Upper lobe of left lung (tissue), 6 donors: ENCODE measurements around the gene HOMEZ. TPM values are rescaled to one million over a fixed set of nuclear protein-coding genes. Genes with fewer than 3 reads are reported as not detected.

Experiments used
- ATAC-seq, 2 donors: fragments of 200-7000 bp; cut with Tn5 transposase; one replicate each; pipeline ENCODE4 v1.9.1; 2022; ENCODE audit warnings: mild to moderate bottlenecking in 2 of 2, moderate library complexity in 2 of 2; ENCODE audit not compliant: low FRiP score in 2 of 2
- DNase-seq, 2 donors: peaks; one replicate each; pipeline ENCODE4 v3.0.0-alpha.2; 2019 to 2020
- H3K27ac ChIP-seq, 4 donors: fragments of 200-600 bp; sonication (generic); one replicate each; pipeline ENCODE4 v1.5.1; 2016 to 2019
- H3K27me3 ChIP-seq, 4 donors: fragments of 200-600 bp; sonication (generic); one replicate each; pipeline ENCODE4 v1.5.1; 2017 to 2019
- H3K36me3 ChIP-seq, 4 donors: fragments of 200-600 bp; sonication (generic); one replicate each; pipeline ENCODE4 v1.5.1; 2016 to 2019
- H3K4me1 ChIP-seq, 4 donors: fragments of 200-600 bp; sonication (generic); one replicate each; pipeline ENCODE4 v1.5.1; 2018 to 2019
- H3K4me3 ChIP-seq, 4 donors: fragments of 200-600 bp; sonication (generic); one replicate each; pipeline ENCODE4 v1.5.1; 2017 to 2019; ENCODE audit warnings: mild to moderate bottlenecking in 2 of 4, moderate library complexity in 1 of 4
- H3K9me3 ChIP-seq, 4 donors: fragments of 200-600 bp; sonication (generic); one replicate each; pipeline ENCODE4 v1.5.1; 2018 to 2019
- CTCF ChIP-seq, 6 experiments: fragments of 450-650 bp in 4 of 6; fragments of 200-600 bp in 2 of 6; sonication (generic) in 2 of 6; IDR thresholded peaks; one replicate each; pipeline ENCODE4 v1.5.1; 2016 to 2019; ENCODE audit warnings: antibody characterized with exemption in 6 of 6
- EP300 ChIP-seq, 4 donors: sonication (generic); formaldehyde crosslinking; IDR thresholded peaks; one replicate each; pipeline ENCODE4 v1.5.1; 2017; ENCODE audit warnings: antibody characterized with exemption in 4 of 4, control low read depth in 2 of 4
- POLR2A ChIP-seq, 4 donors: fragments of 450-650 bp; IDR thresholded peaks; one replicate each; pipeline ENCODE4 v1.5.1; 2016 to 2017; ENCODE audit warnings: antibody characterized with exemption in 4 of 4, mild to moderate bottlenecking in 2 of 4
- POLR2AphosphoS5 ChIP-seq, 2 donors: sonication (generic); formaldehyde crosslinking; IDR thresholded peaks; one replicate each; pipeline ENCODE4 v1.5.1; 2017; ENCODE audit warnings: antibody characterized with exemption in 2 of 2
- WGBS, 2 donors: methylation state at CpG; one replicate each; pipeline ENCODE4 v1.1.5; 2017 to 2018; 5-methylcytosine and 5-hydroxymethylcytosine counted together
- total RNA-seq, 6 donors: library from RNA; depleted of rRNA in 4 of 6; stranded (reverse); fragments of >200 nt in 4 of 6; gene quantifications; one replicate each; pipeline versions ENCODE4 v1.1.0 to v1.2.1, GENCODE V29; 2016 to 2021
- donor health status: DM: no; HTN: no; CAD: no; lungs with moderate emphysema.
- donor health status: DM: no; HTN: yes; CAD: no; lungs with severe emphysema.

HOMEZ gene
- total RNA-seq, 6 donors from 2014 or later: 3.9 to 13.7 (median 11.2) TPM

- ATAC-seq: no peak
- no peak for TF ChIP-seq POLR2A (IDR thresholded peaks at IDR 0.05)
- no peak for TF ChIP-seq POLR2AphosphoS5 (IDR thresholded peaks at IDR 0.05)
- TF ChIP-seq CTCF (IDR thresholded peaks at IDR 0.05): no peak
- no peak for TF ChIP-seq EP300 (IDR thresholded peaks at IDR 0.05)
Measured at GRCh38 chr14:23300687-23301223, 14.8 kb upstream of the HOMEZ start.

GRCh38 chr14:23299986-23300686 lies 14.2 kb upstream of the HOMEZ start:
- WGBS, 2 donors: 65% methylated on average over 10 of the region's 10 CpGs
- H3K27me3 ChIP-seq: no peaks in the 10 kb centered on the region
- peaks cover 0 to 9% (median 4%) of the 10 kb centered on the region in 4 donors for H3K36me3 ChIP-seq
- no peak for DNase-seq
- H3K9me3 ChIP-seq: no peaks in the 10 kb centered on the region
- H3K4me3 ChIP-seq: peak overlapping the region; percentile 32 to 94 (median 70)
- peaks cover 14 to 27% (median 23%) of the 10 kb centered on the region in 4 donors for H3K4me1 ChIP-seq
- no peak for TF ChIP-seq POLR2A (IDR thresholded peaks at IDR 0.05)
- no peak for TF ChIP-seq EP300 (IDR thresholded peaks at IDR 0.05)
- TF ChIP-seq POLR2AphosphoS5 (IDR thresholded peaks at IDR 0.05): no peak
- no peak for TF ChIP-seq CTCF (IDR thresholded peaks at IDR 0.05)
- ATAC-seq: no peak
- H3K27ac ChIP-seq: peak overlapping the region; percentile 91 to 99 (median 96)

More at GRCh38 chr14:23300687-23301223, 14.8 kb upstream of the HOMEZ start:
- Histone ChIP-seq H3K36me3 (peaks cover 0 to 9% (median 4%) of the 10 kb centered on the region in 4 donors), H3K27ac (peak overlapping the region; percentile 91 to 99 (median 96)), H3K4me1 (peaks cover 17 to 29% (median 24%) of the 10 kb centered on the region in 4 donors), H3K27me3 (no peaks in the 10 kb centered on the region), H3K9me3 (no peaks in the 10 kb centered on the region), H3K4me3 (peak overlapping the region; percentile 32 to 94 (median 70))
- 1 to 5% methylated on average over 13 of the region's 13 CpGs for WGBS, 2 donors
- DNase-seq: peak in 1 of 2 donors; percentile 41

- no peak for ATAC-seq
Measured at GRCh38 chr14:23299211-23299957, 13.5 kb upstream of the HOMEZ start.

More at GRCh38 chr14:23299211-23299957, 13.5 kb upstream of the HOMEZ start:
- DNase-seq: peak in 1 of 2 donors; percentile 31
- Histone ChIP-seq H3K4me3 (no peak overlapping the region), H3K27me3 (no peaks in the 10 kb centered on the region), H3K9me3 (no peaks in the 10 kb centered on the region), H3K27ac (peak overlapping the region in 3 of 4 donors; percentile 3 to 95 (median 91)), H3K36me3 (peaks cover 0 to 9% (median 4%) of the 10 kb centered on the region in 4 donors), H3K4me1 (peaks cover 19 to 32% (median 29%) of the 10 kb centered on the region in 4 donors)
- WGBS, 2 donors: 76 to 77% methylated on average over 2 of the region's 2 CpGs
- no peak for TF ChIP-seq EP300 (IDR thresholded peaks at IDR 0.05)
- no peak for TF ChIP-seq POLR2A (IDR thresholded peaks at IDR 0.05)
- no peak for TF ChIP-seq POLR2AphosphoS5 (IDR thresholded peaks at IDR 0.05)
- no peak for TF ChIP-seq CTCF (IDR thresholded peaks at IDR 0.05)
